Measurements from ENCODE around the gene TTC3.
"Not testable (repeated sequence)": the region's sequence is repeated elsewhere in the genome, so short reads cannot be mapped to it uniquely, and the experiment has no call there.

TTC3 gene

GRCh38 chr21:37093977-37094376 is 20.9 kb downstream of the TTC3 start:
- no peak for DNase-seq (ENCODE audit: extremely low read depth, low read depth)
- TF ChIP-seq, protein P1, sequence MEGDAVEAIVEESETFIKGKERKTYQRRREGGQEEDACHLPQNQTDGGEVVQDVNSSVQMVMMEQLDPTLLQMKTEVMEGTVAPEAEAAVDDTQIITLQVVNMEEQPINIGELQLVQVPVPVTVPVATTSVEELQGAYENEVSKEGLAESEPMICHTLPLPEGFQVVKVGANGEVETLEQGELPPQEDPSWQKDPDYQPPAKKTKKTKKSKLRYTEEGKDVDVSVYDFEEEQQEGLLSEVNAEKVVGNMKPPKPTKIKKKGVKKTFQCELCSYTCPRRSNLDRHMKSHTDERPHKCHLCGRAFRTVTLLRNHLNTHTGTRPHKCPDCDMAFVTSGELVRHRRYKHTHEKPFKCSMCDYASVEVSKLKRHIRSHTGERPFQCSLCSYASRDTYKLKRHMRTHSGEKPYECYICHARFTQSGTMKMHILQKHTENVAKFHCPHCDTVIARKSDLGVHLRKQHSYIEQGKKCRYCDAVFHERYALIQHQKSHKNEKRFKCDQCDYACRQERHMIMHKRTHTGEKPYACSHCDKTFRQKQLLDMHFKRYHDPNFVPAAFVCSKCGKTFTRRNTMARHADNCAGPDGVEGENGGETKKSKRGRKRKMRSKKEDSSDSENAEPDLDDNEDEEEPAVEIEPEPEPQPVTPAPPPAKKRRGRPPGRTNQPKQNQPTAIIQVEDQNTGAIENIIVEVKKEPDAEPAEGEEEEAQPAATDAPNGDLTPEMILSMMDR (IDR thresholded peaks at IDR 0.05; ENCODE audit: low read depth, low read length) = no peak

- TF ChIP-seq, protein P1 (IDR thresholded peaks at IDR 0.05; ENCODE audit: low read depth, low read length) = no peak
- DNase-seq (ENCODE audit: extremely low read depth, low read depth) = no peak
Observed at GRCh38 chr21:37095821-37096220, 22.8 kb downstream of the TTC3 start.

DNA sequence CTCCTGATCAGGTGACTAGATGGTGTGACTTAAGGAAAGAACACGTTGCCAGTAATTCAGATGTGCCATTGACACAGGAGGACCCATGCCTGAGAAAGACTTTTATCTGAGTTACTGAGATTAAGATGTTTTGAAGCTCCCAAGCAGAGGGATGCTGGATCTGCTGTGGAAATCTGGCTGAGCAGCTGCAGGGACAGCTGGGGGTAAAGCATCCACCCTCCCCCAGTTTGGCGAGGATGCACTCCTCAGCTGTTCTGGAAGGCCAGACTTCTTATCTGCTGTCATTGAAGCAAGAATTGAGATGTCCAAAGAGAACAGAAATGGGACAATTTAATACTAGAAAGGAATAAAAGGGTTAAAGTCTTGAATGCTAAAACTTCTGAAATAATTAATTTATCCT is 25.7 kb downstream of the TTC3 start:
- DNase-seq (ENCODE audit: extremely low read depth, low read depth) = no peak
- TF ChIP-seq, protein P1 (IDR thresholded peaks at IDR 0.05; ENCODE audit: low read depth, low read length) = no peak

DNA sequence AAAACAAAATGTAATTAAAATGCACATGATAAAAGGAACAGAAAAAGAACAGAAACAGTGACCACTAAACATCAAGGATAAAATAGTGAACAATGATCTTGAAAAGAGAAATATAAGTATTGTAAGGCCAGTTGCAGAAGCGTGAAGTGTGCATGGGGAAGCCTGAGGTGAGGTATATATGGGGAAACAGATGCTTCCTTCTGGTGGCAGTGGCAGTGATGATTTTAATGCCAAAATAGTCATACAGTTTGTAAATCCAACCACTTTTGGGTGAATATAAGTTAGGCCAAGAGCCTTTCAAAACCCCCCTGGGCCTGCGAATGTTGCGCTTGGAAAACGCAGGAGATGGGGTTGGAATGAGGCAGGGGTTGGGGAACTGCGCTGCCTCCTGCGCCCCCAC is 27.3 kb downstream of the TTC3 start:
- no peak for DNase-seq (ENCODE audit: extremely low read depth, low read depth)
- TF ChIP-seq, protein P1 (IDR thresholded peaks at IDR 0.05; ENCODE audit: low read depth, low read length) = no peak

DNA sequence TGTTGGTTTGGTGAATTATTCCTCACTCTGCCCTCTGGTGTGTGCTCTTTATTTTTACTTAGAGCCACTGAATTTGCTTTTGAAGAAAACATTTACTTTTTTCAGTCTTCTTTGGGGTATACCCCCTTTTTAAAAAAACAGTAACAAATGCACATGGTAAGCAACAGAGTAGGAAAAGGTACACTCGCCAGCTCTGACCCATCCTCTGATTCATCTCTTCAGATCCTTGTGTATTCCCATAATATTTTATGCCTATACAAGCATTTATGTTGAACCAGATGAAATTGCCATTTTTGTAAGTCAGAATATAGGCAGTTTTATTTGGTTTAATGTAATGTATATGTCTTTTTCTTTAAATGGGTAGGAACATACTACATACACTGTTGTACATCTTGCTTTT is 28.3 kb downstream of the TTC3 start:
- TF ChIP-seq, protein P1 (IDR thresholded peaks at IDR 0.05; ENCODE audit: low read depth, low read length) = no peak
- no peak for DNase-seq (ENCODE audit: extremely low read depth, low read depth)

DNA sequence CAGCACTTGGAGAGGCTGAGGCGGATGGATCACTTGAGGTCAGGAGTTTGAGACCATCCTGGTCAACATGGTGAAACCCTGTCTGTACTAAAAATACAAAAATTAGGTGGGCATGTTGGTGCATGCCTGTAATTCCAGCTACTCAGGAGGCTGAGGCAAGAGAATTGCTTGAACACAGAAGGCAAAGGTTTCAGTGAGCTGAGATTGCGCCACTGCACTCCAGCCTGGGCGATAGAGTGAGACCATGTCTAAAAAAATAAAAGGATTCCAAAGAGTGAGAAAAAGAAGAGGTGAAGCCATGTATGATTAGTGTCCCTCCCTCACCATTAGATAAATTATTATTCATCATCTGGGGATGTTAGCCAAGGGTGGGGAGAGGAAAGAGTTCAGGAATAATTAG is 29.7 kb downstream of the TTC3 start:
- not testable (repeated sequence) for DNase-seq (ENCODE audit: extremely low read depth, low read depth)

- DNase-seq (ENCODE audit: extremely low read depth, low read depth) = no peak
Observed at GRCh38 chr21:37106998-37107397, 33.9 kb downstream of the TTC3 start.

DNA sequence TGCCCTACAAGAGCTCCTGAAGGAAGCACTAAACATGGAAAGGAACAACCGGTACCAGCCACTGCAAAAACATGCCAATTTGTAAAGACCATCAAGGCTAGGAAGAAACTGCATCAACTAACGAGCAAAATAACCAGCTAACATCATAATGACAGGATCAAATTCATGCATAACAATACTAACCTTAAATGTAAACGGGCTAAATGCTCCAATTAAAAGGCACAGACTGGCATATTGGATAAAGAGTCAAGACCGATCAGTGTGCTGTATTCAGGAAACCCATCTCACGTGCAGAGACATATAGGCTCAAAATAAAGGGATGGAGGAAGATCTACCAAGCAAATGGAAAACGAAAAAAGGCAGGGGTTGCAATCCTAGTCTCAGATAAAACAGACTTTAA is 38.0 kb downstream of the TTC3 start:
- not testable (repeated sequence) for DNase-seq (ENCODE audit: extremely low read depth, low read depth)

More at GRCh38 chr21:37106998-37107397, 33.9 kb downstream of the TTC3 start:
- TF ChIP-seq, protein P1 (IDR thresholded peaks at IDR 0.05; ENCODE audit: low read depth, low read length) = no peak

GRCh38 chr21:37114301-37114700 is 41.2 kb downstream of the TTC3 start:
- not testable (repeated sequence) for DNase-seq (ENCODE audit: extremely low read depth, low read depth)

- DNase-seq (ENCODE audit: extremely low read depth, low read depth) = not testable (repeated sequence)
Observed at GRCh38 chr21:37116459-37116858, 43.4 kb downstream of the TTC3 start.

All from AG09319 (cell line).